HG02870 (cell line): Measurements from ENCODE around the gene CHST9.
A peak's percentile ranks its signal among the peaks of the same experiment; 100 is the strongest.
"Not testable (repeated sequence)": the region's sequence is repeated elsewhere in the genome, so short reads cannot be mapped to it uniquely, and the experiment has no call there.

Source experiments
- ATAC-seq: cut with Tn5 transposase; IDR thresholded peaks from one replicate; pipeline ENCODE4 v1.9.1; 2021; ENCODE audit warnings: mild to moderate bottlenecking, moderate library complexity; ENCODE audit not compliant: unreplicated experiment

CHST9 gene

GRCh38 chr18:27009293-27009692 lies 175.8 kb downstream of the CHST9 start:
- no peak for ATAC-seq

DNA sequence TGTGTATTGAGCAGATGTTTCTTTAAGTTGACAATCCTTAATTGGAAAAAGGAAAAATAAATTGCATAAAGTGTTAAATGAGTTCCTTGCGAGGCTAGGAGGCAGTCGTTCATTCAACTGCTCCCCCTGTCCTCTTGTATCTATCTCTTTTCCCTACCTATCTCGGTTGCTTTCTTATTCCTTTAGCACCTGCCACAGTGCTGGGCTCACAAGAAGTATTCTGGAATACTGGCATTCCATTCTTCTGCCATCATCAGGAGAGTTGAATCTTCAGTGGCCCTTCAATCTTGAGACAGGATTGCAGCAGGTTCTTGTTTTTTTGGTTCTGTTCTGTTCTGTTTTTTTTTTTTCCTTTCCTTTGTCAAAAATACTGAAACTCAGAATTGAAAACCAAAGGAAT lies 176.5 kb downstream of the CHST9 start:
- no peak for ATAC-seq

DNA sequence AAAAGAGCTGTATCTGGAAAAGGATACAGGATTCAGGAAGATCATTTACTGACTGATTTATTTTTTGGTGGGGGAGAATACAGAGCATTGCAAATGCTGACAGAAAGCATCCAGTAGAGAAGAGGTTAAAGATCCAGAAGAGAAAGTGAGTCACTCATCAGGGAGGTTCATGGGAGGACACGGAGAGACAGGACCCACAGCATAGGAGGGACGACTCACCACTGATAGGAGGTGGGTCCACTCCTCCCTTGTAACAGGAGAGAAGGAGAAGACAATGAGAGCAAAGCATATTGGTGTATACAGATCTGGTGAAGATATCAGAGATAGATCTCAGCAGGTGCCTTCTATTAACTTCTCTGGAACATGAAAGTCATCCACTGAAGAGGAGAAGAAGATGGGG lies 177.2 kb downstream of the CHST9 start:
- ATAC-seq, result no peak

DNA sequence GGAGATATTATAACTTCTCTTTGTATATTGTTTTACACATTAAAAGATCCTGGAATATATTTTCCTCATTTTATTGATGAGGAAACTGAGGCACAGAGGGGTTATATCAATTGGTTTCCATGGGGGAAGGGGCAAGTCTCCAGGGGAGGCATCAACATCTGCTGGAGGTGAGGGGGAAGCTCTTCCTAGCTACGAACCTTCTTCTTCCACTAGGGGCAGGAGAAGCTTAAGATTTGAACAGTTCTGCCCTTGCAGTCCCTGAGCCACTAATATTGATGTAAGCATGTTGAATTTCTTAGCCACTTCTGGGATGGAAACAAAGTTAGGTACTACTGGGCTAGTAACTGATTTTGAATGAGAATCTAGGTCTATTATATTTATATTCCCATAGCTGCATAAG lies 179.5 kb downstream of the CHST9 start:
- ATAC-seq, result no peak

GRCh38 chr18:27004056-27004829 lies 180.9 kb downstream of the CHST9 start:
- ATAC-seq, result no peak

GRCh38 chr18:26999797-27000196 lies 185.3 kb downstream of the CHST9 start:
- no peak for ATAC-seq

- ATAC-seq, result peak; percentile 69
Measured at GRCh38 chr18:26993568-26993967, 191.5 kb downstream of the CHST9 start.

DNA sequence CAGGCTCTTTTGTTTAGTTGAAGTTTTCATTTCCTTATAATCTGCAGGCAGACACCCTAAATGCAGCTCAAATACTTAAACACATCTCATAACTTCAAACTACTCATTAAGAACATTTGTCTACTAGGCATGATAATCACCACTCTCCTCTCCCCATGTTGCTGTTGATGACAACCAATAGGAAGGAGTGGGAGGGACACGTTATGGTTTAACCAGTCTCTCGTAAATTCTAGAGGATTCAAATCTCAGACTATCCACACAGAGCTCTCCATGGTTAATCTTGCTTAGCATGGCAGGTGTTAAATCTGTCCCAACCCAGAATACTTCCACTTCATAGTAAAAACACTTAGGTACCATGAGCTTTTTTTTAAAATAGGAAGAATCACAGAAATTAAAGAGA lies 192.2 kb downstream of the CHST9 start:
- peak; percentile 57 for ATAC-seq

DNA sequence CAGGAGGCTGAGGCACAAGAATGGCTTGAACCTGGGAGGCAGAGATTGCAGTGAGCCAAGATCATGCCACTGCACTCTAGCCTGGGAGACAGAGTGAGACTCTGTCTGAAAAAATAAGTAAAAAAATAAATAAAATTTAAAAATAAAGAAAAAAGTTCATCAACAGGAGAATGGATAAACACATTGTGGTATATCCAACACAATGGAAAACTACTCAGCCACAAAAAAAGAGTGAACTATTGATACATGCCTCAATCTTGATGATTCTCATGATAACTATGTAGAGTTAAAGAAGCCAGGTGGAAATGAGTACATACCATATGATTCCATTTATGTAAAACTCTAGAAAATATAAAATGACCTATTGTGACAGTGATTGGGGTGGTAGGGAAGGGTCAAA lies 195.3 kb downstream of the CHST9 start:
- ATAC-seq, result no peak

DNA sequence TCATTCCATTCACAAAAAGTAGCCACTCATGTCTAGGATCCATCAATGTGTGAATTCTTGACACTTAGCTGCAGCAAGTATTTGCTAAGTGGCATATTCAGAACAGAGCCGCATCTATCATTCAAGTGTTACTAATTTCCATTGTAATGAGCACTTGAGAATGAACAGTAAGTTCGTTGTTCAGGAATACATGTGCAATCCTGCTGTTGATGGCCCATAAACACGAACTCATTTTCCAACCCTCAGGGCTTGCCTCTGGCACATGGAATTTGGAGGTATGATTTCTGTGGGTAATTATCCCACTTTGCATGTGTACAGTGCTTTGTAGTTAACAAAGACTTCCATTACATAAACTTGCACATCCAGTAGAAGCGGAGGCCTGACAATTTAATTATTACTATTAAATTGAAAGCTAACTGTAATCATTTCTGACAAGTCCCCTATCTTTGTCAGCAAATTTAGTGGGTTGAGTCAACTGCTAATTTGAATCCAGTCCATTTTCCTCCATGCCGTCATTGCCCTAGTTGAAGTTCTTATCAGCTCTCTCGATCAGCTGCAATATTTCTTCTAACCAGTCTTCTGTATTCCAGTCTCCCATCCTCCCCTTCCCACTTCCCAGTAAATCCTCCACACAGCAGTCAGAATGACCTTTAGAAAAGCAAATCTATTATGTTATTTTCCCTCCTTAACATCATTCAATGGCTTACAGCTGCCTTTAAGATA lies 203.6 kb downstream of the CHST9 start:
- no peak for ATAC-seq

DNA sequence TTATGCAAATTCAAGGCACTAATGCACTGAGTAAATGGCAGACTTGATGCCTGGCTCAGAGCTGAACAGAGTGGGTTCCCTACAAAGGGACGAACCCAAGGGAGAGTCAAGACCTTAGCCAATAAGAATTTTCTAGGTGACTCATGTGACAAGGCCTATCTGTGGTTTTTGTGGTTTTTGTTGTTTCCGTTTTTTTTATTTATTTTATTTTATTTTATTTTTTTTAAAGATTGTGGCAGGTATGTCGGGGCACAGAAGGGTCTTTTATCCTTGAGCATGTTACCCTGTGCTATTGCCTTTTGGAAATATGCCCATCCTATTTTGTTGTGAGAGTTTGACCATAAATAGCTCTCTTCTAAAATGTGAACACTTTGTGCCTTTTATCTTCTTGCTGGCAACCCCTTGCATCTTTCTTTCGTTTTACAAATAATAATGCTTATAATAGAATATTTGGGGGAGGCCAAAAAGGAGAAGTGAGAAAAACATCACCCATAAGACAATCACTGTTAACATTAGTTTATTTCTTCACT lies 206.2 kb downstream of the CHST9 start:
- ATAC-seq, result peak; percentile 98

GRCh38 chr18:26977781-26978180 lies 207.3 kb downstream of the CHST9 start:
- ATAC-seq, result no peak

DNA sequence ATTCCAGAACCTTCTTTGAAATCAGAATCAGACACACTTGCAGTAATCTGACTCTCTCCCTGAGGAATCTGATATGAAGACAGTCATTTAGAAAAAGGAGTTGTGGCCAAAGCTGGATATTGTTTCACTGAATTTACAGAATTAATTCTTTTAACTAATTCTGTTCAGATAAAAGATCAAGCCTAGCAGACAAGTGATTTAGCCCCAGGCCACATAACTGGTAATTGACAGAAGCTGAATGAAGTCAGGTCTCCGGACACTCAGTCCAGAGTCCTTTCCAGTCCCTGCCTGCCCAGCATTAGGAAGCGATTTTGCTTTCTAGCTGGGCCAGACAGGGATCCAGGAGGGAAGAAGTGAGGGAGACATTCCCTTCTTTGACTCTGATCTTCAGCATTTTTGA lies 208.9 kb downstream of the CHST9 start:
- ATAC-seq, result no peak

DNA sequence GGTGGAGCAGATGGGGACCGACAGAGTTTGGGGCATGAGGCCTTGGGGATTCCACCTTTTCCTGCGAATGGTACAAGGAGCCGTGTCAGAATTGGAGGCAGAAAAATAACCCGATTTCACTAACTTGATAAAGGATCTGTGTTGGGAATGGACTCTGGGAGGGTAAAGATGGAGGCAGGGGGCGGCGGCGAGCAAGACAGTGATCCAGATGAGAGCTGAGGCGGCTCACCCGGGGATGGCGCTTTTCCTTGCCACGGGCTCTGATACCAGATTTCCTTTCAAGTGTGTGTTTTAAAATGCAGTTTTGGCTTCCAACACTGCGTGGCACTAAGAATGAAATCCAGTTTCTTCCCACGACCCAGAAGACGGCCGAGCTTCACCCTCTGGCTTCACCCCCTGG lies 212.6 kb downstream of the CHST9 start:
- ATAC-seq, result not testable (repeated sequence)

GRCh38 chr18:26971409-26971808 lies 213.7 kb downstream of the CHST9 start:
- ATAC-seq, result no peak

DNA sequence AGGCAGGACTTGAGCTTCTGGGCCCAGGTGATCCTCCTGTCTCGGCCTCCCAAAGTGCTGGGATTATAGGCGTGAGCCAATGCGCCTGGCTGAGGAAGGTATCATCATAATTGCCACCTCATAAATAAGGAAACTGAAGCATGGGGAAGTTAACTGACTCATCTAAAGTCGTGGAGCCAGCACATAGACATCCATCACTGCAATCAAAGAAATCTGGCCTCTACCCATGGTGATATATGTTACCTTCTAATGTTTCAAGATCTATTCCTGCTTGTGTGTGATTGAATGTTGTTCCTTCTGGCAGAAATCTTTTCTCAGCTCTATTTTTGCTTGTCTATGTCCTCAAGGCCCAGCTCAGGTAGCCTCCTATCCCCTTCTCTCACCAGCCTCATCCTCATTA lies 214.5 kb downstream of the CHST9 start:
- ATAC-seq, result no peak

DNA sequence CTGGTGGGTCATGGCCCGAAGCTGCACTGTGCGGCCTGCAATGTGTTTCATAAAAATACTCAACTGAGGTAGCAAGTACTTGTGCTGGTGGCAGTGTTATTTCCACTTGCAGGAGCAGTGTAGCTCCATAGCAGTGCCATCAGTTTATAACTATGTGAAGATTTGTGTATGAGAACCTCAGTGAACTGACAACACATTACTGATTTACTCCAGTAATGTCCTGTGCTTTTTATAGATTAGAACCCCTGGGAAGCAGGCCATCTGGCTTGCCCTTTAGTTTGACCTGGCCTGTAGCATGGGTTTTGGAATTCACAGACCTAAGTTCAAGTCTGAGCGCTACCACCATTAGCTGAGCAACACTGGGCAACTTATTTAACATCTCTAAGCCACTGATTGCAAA lies 219.9 kb downstream of the CHST9 start:
- no peak for ATAC-seq

- ATAC-seq, result no peak
Measured at GRCh38 chr18:26963292-26963691, 221.8 kb downstream of the CHST9 start.

DNA sequence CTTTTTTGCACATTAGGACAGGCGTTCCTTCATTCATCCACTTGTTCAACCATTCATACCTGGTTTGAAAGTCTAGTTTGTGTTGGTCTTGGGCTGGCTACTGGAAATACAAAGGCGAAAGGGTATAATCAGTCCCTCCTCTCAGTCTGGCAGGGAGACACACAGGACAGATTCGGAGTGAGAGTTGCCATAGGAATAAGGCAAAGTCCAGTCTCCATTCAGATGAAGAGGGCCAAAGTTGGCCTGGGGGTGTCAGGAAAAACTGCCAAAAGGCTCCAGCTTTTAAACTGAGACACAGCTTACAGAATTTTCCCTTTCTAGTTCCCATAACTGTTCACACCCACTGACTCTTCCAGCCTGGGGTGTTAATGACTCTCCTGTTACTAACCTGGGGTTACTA lies 223.3 kb downstream of the CHST9 start:
- ATAC-seq, result no peak

DNA sequence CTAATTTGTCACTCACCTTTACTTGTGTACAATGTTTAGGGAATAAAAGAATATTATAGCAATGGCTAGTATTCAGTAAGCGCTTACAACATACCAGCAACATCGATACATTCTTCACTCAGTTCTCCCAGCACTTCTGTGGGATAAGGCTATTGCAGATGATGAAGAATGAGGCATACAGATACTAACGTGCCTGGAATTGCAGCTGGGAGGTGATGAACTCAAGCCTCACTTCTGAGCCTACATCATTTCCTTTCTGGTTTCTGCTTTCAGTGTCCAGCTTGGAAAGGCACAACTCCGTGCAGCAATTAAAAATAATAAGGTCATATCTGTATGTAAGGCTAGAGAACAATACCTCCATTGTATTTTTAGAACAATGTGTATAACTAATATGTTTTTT lies 224.2 kb downstream of the CHST9 start:
- ATAC-seq, result no peak

- ATAC-seq, result no peak
Measured at GRCh38 chr18:26956863-26957262, 228.2 kb downstream of the CHST9 start.

- no peak for ATAC-seq
Measured at GRCh38 chr18:26948703-26949102, 236.4 kb downstream of the CHST9 start.
